ENCODE data around the gene ACTN1. TPM values are rescaled to one million over a fixed set of nuclear protein-coding genes. Genes with fewer than 3 reads are reported as not detected.

ACTN1 gene
- total and polyA plus RNA-seq, 2 experiments from 2014 or later, result 121 to 280 TPM

GRCh38 chr14:68957775-68958174 is 21.3 kb downstream of the ACTN1 start (continued):
- TF ChIP-seq ZNF462 (CRISPR knock-in tag; IDR thresholded peaks at IDR 0.05) (no peak), REST (IDR thresholded peaks at IDR 0.05; ENCODE audit: unreplicated experiment) (no peak), ZNF114 (CRISPR knock-in tag; IDR thresholded peaks at IDR 0.05) (no peak), EZH2 (IDR thresholded peaks at IDR 0.05; ENCODE audit: low read depth, unreplicated experiment) (no peak), STAT1 (IDR thresholded peaks at IDR 0.05; ENCODE audit: unreplicated experiment) (no peak), CREB1 (CRISPR knock-in tag; IDR thresholded peaks at IDR 0.05; ENCODE audit: low read depth) (no peak), JUNB (IDR thresholded peaks at IDR 0.05; ENCODE audit: unreplicated experiment) (no peak), NANOG (IDR thresholded peaks at IDR 0.05; ENCODE audit: borderline replicate concordance) (no peak)
